Measurements from ENCODE around the gene TUFT1.

DNA sequence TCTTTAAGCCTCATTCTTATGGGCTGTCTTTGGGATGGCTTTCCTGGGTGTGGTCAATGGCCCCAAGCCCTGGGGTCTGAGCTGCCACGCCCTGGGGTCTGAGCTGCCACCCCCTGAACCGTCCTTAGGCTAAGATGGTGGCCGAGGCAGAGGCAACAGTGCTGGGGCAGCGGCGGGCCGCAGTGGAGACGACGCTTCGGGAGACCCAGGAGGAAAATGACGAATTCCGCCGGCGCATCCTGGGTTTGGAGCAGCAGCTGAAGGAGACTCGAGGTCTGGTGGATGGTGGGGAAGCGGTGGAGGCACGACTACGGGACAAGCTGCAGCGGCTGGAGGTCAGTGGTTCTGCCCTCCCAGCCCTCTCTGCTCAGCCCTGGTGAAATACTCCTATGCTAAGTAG lies 10.3 kb upstream of the TUFT1 start:
- TF ChIP-seq, protein P1, sequence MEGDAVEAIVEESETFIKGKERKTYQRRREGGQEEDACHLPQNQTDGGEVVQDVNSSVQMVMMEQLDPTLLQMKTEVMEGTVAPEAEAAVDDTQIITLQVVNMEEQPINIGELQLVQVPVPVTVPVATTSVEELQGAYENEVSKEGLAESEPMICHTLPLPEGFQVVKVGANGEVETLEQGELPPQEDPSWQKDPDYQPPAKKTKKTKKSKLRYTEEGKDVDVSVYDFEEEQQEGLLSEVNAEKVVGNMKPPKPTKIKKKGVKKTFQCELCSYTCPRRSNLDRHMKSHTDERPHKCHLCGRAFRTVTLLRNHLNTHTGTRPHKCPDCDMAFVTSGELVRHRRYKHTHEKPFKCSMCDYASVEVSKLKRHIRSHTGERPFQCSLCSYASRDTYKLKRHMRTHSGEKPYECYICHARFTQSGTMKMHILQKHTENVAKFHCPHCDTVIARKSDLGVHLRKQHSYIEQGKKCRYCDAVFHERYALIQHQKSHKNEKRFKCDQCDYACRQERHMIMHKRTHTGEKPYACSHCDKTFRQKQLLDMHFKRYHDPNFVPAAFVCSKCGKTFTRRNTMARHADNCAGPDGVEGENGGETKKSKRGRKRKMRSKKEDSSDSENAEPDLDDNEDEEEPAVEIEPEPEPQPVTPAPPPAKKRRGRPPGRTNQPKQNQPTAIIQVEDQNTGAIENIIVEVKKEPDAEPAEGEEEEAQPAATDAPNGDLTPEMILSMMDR (IDR thresholded peaks at IDR 0.05; ENCODE audit: low read depth, low read length): no peak
- TF ChIP-seq MAX (IDR thresholded peaks at IDR 0.05; ENCODE audit: low read depth, low read length) (no peak), POLR2A (IDR thresholded peaks at IDR 0.05; ENCODE audit: extremely low read depth, insufficient read length) (no peak)
